IMR-90 (cell line): Measurements from ENCODE around the gene CNTN4. TPM values are rescaled to one million over a fixed set of nuclear protein-coding genes. Genes with fewer than 3 reads are reported as not detected.

Source experiments
- ATAC-seq: fragments of 200-7000 bp; cut with Tn5 transposase; 2 replicates; pipeline ENCODE4 v1.9.1; 2020; ENCODE audit warnings: low read depth, mild to moderate bottlenecking, moderate library complexity
- BruUV-seq: library from RNA; stranded (reverse); fragments of 400-500 nt; replicated peaks from 2 replicates; lab custom pipeline; 2021; lab: Mats Ljungman, UMichigan
- CTCF ChIA-PET: fragments of 300-600 bp; formaldehyde crosslinking; extraction: SDS; loops from one replicate; lab custom pipeline; 2021; ENCODE audit warnings: antibody characterized with exemption; lab: Yijun Ruan, JAX
- POLR2A ChIA-PET: fragments of 300-600 bp; sonication (Branson Sonifier 250); formaldehyde crosslinking; loops from one replicate; lab custom pipeline; 2022; ENCODE audit warnings: antibody characterized with exemption; ENCODE audit not compliant: unreplicated experiment; lab: Charles Lee
- DNase-seq: peaks from one replicate; pipeline ENCODE4 v3.0.0; 2013
- H2AFZ ChIP-seq: replicated peaks from 2 replicates; pipeline ENCODE3; 2013; ENCODE audit warnings: low read length, mild to moderate bottlenecking; ENCODE audit not compliant: poor library complexity
- H2AK5ac ChIP-seq: 2 replicates; pipeline ENCODE4 v1.6.1; 2013; ENCODE audit warnings: low read depth, low read length, inconsistent platforms
- H2AK9ac ChIP-seq: replicated peaks from 2 replicates; pipeline ENCODE3; 2013; ENCODE audit warnings: mild to moderate bottlenecking, low read depth, low read length, moderate library complexity; ENCODE audit not compliant: poor library complexity
- H2BK120ac ChIP-seq: 2 replicates; pipeline ENCODE4 v1.6.1; 2013; ENCODE audit warnings: low read depth, low read length, inconsistent platforms
- H2BK15ac ChIP-seq: 3 replicates; pipeline ENCODE4 v1.6.1; 2013; ENCODE audit warnings: low read depth, low read length, inconsistent platforms
- H2BK20ac ChIP-seq: 2 replicates; pipeline ENCODE4 v1.6.1; 2013; ENCODE audit warnings: low read depth, mild to moderate bottlenecking, inconsistent platforms, low read length, moderate library complexity
- H2BK5ac ChIP-seq: 2 replicates; pipeline ENCODE4 v1.6.1; 2013; ENCODE audit warnings: mild to moderate bottlenecking, low read depth, low read length, inconsistent platforms; ENCODE audit not compliant: poor library complexity, severe bottlenecking
- H3K14ac ChIP-seq: replicated peaks from 2 replicates; pipeline ENCODE4 v1.6.1; 2013; ENCODE audit warnings: low read depth, low read length, inconsistent platforms
- H3K18ac ChIP-seq: 2 replicates; pipeline ENCODE4 v1.6.1; 2013; ENCODE audit warnings: low read depth, low read length, control low read depth
- H3K23ac ChIP-seq: 2 replicates; pipeline ENCODE4 v1.6.1; 2013; ENCODE audit warnings: low read depth, low read length, inconsistent platforms
- H3K27ac ChIP-seq: 2 replicates; pipeline ENCODE4 v1.5.1; 2013; ENCODE audit warnings: mild to moderate bottlenecking, control low read depth, low read length; ENCODE audit not compliant: insufficient read depth
- H3K27me3 ChIP-seq: 2 replicates; pipeline ENCODE4 v1.6.1; 2013; ENCODE audit warnings: low read length; ENCODE audit not compliant: control insufficient read depth, insufficient read depth
- H3K36me3 ChIP-seq: 2 replicates; pipeline ENCODE4 v1.6.1; 2013; ENCODE audit warnings: low read length, mixed read lengths; ENCODE audit not compliant: control insufficient read depth, insufficient read depth
- H3K4ac ChIP-seq: 2 replicates; pipeline ENCODE4 v1.6.1; 2013; ENCODE audit warnings: low read depth, low read length, inconsistent platforms
- H3K4me1 ChIP-seq: 2 replicates; pipeline ENCODE4 v1.6.1; 2013; ENCODE audit warnings: low read length, mixed read lengths; ENCODE audit not compliant: control insufficient read depth, insufficient read depth
- H3K4me2 ChIP-seq: 2 replicates; pipeline ENCODE4 v1.6.1; 2013; ENCODE audit warnings: low read depth, mild to moderate bottlenecking, control low read depth, low read length, moderate library complexity
- H3K4me3 ChIP-seq: 2 replicates; pipeline ENCODE4 v1.5.1; 2013; ENCODE audit warnings: low read depth, mild to moderate bottlenecking, control low read depth, low read length, moderate library complexity; ENCODE audit not compliant: insufficient read depth
- H3K56ac ChIP-seq: 2 replicates; pipeline ENCODE4 v1.6.1; 2013; ENCODE audit warnings: low read length, inconsistent platforms; ENCODE audit not compliant: insufficient read depth; ENCODE audit errors: extremely low read depth
- H3K79me1 ChIP-seq, 2 experiments: 2 replicates each; pipeline ENCODE4 v1.6.1; 2013; ENCODE audit warnings: low read length in 2 of 2, inconsistent platforms in 1 of 2, low read depth in 1 of 2
- H3K9ac ChIP-seq: 2 replicates; pipeline ENCODE4 v1.6.1; 2013; ENCODE audit warnings: low read depth, low read length, control low read depth
- H3K9me1 ChIP-seq: 2 replicates; pipeline ENCODE4 v1.6.1; 2013; ENCODE audit warnings: low read length, inconsistent platforms; ENCODE audit not compliant: insufficient read depth
- H3K9me3 ChIP-seq: 2 replicates; pipeline ENCODE4 v1.6.1; 2013; ENCODE audit warnings: low read length; ENCODE audit not compliant: control insufficient read depth, insufficient read depth
- H4K20me1 ChIP-seq: 2 replicates; pipeline ENCODE4 v1.6.1; 2013; ENCODE audit warnings: low read length, inconsistent platforms; ENCODE audit not compliant: insufficient read depth
- H4K5ac ChIP-seq: 2 replicates; pipeline ENCODE4 v1.6.1; 2013; ENCODE audit warnings: mild to moderate bottlenecking, low read depth, low read length, control low read depth
- H4K8ac ChIP-seq, 2 experiments: 2 replicates each; pipeline ENCODE4 v1.6.1; 2013; ENCODE audit warnings: low read depth in 2 of 2, low read length in 2 of 2, control low read depth in 1 of 2, inconsistent platforms in 1 of 2
- H4K91ac ChIP-seq: 2 replicates; pipeline ENCODE4 v1.6.1; 2013; ENCODE audit warnings: low read depth, low read length, inconsistent platforms; ENCODE audit not compliant: insufficient read depth
- BHLHE40 ChIP-seq: fragments of 150-350 bp; IDR thresholded peaks from 2 replicates; pipeline ENCODE4 v1.6.1; 2016; ENCODE audit warnings: mild to moderate bottlenecking, low read depth, low read length
- CHD1 ChIP-seq: IDR thresholded peaks from 2 replicates; pipeline ENCODE4 v1.6.1; 2012; ENCODE audit warnings: low read depth, low read length, improper control_type of control experiment
- RAD21 ChIP-seq: IDR thresholded peaks from 2 replicates; pipeline ENCODE4 v1.6.1; 2012; ENCODE audit warnings: low read length, improper control_type of control experiment
- RFX5 ChIP-seq: IDR thresholded peaks from 2 replicates; pipeline ENCODE4 v1.8.0; 2012; ENCODE audit warnings: low read depth, mild to moderate bottlenecking, low read length, moderate library complexity
- WGBS, 2 experiments: methylation state at CpG; one replicate each; pipeline versions ENCODE4 v1.1.5 to v1.1.7; 2013; ENCODE audit warnings: missing lambda C conversion rate in 2 of 2; ENCODE audit not compliant: insufficient read length in 1 of 2; ENCODE audit errors: extremely low coverage in 2 of 2; 5-methylcytosine and 5-hydroxymethylcytosine counted together
- dilution Hi-C: fragments of 300-500 bp; cut with HindIII; formaldehyde crosslinking; loops from one replicate; pipeline ENCODE4 v1.14.3; 2018; ENCODE audit warnings: low sequenced_read_pairs; ENCODE audit not compliant: unreplicated experiment
- in situ Hi-C: fragments of 300-500 bp; cut with MboI; formaldehyde crosslinking; loops from 3 replicates; pipeline ENCODE4 v1.14.3; 2019; ENCODE audit warnings: low sequenced_read_pairs, inconsistent platforms, mixed read lengths
- intact Hi-C: fragments of 100-400 bp; cut with micrococcal nuclease; formaldehyde crosslinking; loops from 2 replicates; pipeline ENCODE4 v1.10.0; 2022
- polyA plus RNA-seq, 3 experiments: library from polyadenylated mRNA; depleted of rRNA; stranded (reverse); fragments of >200 nt; gene quantifications; 2 replicates each; pipeline ENCODE4 v1.2.3, GENCODE V29; 2012; ENCODE audit warnings: low replicate concordance in 1 of 3
- total RNA-seq: library from RNA; depleted of rRNA; stranded (reverse); fragments of >200 nt; gene quantifications from 2 replicates; pipeline ENCODE4 v1.2.3, GENCODE V29; 2012
- TF ChIP-seq, protein P1 (sequence below): conservative IDR thresholded peaks from 2 replicates; pipeline ENCODE4 v1.5.1; 2012; ENCODE audit warnings: mild to moderate bottlenecking, low read depth, low read length, improper control_type of control experiment

The CNTN4 gene
- total and polyA plus RNA-seq, 2 of the 4 experiments (the other 2 are of a cell fraction): under 0.01 TPM; not detected in 1

DNA sequence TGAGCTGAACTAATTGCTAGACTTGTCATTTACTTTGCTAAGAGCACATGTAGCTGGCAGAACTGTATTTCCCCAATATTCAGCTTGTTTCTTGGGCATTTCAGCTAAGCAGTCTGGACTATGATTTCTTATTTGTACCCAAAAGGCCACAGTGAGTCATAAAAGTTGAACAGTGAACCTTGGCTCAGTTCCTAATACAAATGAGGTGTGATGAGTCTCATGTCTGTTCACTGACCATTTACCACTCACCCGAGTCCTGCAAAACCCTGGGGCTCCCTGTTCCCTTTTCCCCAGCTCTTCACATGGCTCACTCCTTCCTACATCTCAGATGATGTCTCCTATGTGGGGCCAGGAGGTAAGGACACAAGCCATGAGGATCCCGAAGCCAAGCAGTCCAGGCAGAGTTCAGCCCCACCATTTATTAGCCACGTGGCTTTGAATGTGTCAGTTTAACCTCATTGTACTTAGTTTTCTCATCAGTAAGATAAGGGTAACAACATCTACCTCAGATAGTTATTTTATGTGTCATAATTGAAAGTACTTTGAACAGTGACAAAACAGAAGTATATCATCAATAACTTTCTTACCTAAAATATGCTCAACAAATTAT, 772.2 kb downstream of the CNTN4 start:
- no peak overlapping the region for H3K9ac ChIP-seq
- H3K27ac ChIP-seq: no peak overlapping the region
- no peak overlapping the region for H2AK9ac ChIP-seq
- no peak overlapping the region for H3K4me2 ChIP-seq
- no peaks in the 10 kb centered on the region for H3K36me3 ChIP-seq
- H3K4ac ChIP-seq: no peak overlapping the region
- ChIA-PET CTCF (no interaction called here), POLR2A (no interaction called here)
- H4K5ac ChIP-seq: no peak overlapping the region
- H3K56ac ChIP-seq: no peak overlapping the region
- H3K18ac ChIP-seq: no peak overlapping the region
- H2BK120ac ChIP-seq: no peak overlapping the region
- H2BK20ac ChIP-seq: no peak overlapping the region
- H3K9me1 ChIP-seq: no peaks in the 10 kb centered on the region
- no peak for ATAC-seq
- no peak overlapping the region for H2BK5ac ChIP-seq
- H3K27me3 ChIP-seq: no peaks in the 10 kb centered on the region
- intact Hi-C loops (no loop called here), in situ Hi-C loops (no loop called here), dilution Hi-C loops (no loop called here)
- H3K4me1 ChIP-seq: no peaks in the 10 kb centered on the region
- no peak overlapping the region for H4K8ac ChIP-seq
- WGBS, 2 experiments: no CpG with 5 or more reads among the region's 3 CpGs
- H3K79me1 ChIP-seq: no peaks in the 10 kb centered on the region
- no peak overlapping the region for H2AK5ac ChIP-seq
- H2AFZ ChIP-seq: no peak overlapping the region
- H3K23ac ChIP-seq: no peak overlapping the region
- H3K14ac ChIP-seq: no peak overlapping the region
- no peak overlapping the region for H4K91ac ChIP-seq
- H2BK15ac ChIP-seq: no peak overlapping the region
- TF ChIP-seq RFX5: no peak
- TF ChIP-seq RAD21: no peak
- no peak for TF ChIP-seq CHD1
- TF ChIP-seq, protein P1, sequence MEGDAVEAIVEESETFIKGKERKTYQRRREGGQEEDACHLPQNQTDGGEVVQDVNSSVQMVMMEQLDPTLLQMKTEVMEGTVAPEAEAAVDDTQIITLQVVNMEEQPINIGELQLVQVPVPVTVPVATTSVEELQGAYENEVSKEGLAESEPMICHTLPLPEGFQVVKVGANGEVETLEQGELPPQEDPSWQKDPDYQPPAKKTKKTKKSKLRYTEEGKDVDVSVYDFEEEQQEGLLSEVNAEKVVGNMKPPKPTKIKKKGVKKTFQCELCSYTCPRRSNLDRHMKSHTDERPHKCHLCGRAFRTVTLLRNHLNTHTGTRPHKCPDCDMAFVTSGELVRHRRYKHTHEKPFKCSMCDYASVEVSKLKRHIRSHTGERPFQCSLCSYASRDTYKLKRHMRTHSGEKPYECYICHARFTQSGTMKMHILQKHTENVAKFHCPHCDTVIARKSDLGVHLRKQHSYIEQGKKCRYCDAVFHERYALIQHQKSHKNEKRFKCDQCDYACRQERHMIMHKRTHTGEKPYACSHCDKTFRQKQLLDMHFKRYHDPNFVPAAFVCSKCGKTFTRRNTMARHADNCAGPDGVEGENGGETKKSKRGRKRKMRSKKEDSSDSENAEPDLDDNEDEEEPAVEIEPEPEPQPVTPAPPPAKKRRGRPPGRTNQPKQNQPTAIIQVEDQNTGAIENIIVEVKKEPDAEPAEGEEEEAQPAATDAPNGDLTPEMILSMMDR: no peak
- TF ChIP-seq BHLHE40: no peak
- peaks cover 2% of the 10 kb centered on the region for H3K9me3 ChIP-seq
- DNase-seq: no peak
- H4K20me1 ChIP-seq: no peaks in the 10 kb centered on the region
- BruUV-seq: no TSS peak
- H3K4me3 ChIP-seq: no peak overlapping the region
